ENCODE measurements around the gene IMMP2L. TPM values are rescaled to one million over a fixed set of nuclear protein-coding genes. Genes with fewer than 3 reads are reported as not detected.

Gene IMMP2L
- total and polyA plus RNA-seq, 4 donors, result 7.3 to 21.1 (median 12.4) TPM

DNA sequence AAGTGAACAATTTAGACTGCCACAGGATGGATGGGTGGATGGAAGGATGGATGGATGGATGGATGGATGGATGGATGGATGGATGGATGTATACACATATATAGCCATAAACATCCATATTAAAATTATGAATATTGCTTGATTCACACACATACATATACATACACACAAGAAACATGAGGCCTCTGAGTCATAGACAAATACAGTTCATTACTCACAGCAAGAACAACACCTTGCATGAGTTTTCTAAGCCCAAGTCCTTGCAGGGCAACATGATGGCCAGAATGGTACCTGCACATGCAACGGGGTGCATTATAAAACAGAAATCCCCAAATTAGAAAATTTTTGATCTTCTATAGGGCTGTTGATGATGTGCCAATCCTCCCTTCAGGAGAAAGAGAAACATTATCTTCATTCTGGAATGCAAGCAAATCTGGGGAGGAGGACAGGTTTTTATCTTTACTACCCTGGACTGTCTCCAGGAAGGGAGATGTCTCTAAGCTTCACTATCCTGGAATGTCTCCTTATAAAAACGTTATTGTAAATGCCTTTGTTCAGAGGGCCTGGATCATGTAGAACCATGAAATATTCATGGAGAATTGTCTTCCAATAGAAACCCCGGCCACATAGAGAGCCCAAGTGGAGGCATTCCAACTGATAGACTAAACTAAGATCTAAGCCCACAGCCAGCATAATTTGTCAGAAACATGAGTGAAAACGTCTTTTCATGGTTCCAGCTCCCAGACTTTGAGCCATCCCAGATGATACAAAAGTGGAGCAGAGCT is 709.9 kb downstream of the IMMP2L start:
- no peaks in the 10 kb centered on the region for H3K4me1 ChIP-seq (ENCODE audit: control insufficient read depth in 4 of 4, insufficient read depth in 4 of 4, low read length in 3 of 4)
- 71% methylated on average over 4 of the region's 4 CpGs for WGBS
- no peak overlapping the region for H3K27ac ChIP-seq (ENCODE audit: low read depth in 1 of 2, low read length in 2 of 2)
- no peak overlapping the region for H3K4me3 ChIP-seq (ENCODE audit: low read depth in 1 of 3, low read length in 3 of 3)
- DNase-seq (ENCODE audit: low spot score), result no peak
- H3K27me3 ChIP-seq (ENCODE audit: control insufficient read depth in 4 of 4, insufficient read depth in 4 of 4, low read length in 3 of 4), result no peaks in the 10 kb centered on the region
- no peak overlapping the region for H3K9ac ChIP-seq (ENCODE audit: low read depth in 1 of 2, low read length in 2 of 2)
- TF ChIP-seq, protein P1, sequence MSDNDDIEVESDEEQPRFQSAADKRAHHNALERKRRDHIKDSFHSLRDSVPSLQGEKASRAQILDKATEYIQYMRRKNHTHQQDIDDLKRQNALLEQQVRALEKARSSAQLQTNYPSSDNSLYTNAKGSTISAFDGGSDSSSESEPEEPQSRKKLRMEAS (IDR thresholded peaks at IDR 0.05), result no peak
- no peak for TF ChIP-seq HNF4A (conservative IDR thresholded peaks at IDR 0.05)
- TF ChIP-seq JUND (IDR thresholded peaks at IDR 0.05), result no peak
- no peak for TF ChIP-seq RXRA (IDR thresholded peaks at IDR 0.05)
- no peak for TF ChIP-seq EGR1 (IDR thresholded peaks at IDR 0.05; ENCODE audit: low read depth in 2 of 2)
- TF ChIP-seq YY1 (IDR thresholded peaks at IDR 0.05), result no peak
- TF ChIP-seq, protein P2, sequence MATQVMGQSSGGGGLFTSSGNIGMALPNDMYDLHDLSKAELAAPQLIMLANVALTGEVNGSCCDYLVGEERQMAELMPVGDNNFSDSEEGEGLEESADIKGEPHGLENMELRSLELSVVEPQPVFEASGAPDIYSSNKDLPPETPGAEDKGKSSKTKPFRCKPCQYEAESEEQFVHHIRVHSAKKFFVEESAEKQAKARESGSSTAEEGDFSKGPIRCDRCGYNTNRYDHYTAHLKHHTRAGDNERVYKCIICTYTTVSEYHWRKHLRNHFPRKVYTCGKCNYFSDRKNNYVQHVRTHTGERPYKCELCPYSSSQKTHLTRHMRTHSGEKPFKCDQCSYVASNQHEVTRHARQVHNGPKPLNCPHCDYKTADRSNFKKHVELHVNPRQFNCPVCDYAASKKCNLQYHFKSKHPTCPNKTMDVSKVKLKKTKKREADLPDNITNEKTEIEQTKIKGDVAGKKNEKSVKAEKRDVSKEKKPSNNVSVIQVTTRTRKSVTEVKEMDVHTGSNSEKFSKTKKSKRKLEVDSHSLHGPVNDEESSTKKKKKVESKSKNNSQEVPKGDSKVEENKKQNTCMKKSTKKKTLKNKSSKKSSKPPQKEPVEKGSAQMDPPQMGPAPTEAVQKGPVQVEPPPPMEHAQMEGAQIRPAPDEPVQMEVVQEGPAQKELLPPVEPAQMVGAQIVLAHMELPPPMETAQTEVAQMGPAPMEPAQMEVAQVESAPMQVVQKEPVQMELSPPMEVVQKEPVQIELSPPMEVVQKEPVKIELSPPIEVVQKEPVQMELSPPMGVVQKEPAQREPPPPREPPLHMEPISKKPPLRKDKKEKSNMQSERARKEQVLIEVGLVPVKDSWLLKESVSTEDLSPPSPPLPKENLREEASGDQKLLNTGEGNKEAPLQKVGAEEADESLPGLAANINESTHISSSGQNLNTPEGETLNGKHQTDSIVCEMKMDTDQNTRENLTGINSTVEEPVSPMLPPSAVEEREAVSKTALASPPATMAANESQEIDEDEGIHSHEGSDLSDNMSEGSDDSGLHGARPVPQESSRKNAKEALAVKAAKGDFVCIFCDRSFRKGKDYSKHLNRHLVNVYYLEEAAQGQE (IDR thresholded peaks at IDR 0.05), result no peak
- TF ChIP-seq, protein P3, sequence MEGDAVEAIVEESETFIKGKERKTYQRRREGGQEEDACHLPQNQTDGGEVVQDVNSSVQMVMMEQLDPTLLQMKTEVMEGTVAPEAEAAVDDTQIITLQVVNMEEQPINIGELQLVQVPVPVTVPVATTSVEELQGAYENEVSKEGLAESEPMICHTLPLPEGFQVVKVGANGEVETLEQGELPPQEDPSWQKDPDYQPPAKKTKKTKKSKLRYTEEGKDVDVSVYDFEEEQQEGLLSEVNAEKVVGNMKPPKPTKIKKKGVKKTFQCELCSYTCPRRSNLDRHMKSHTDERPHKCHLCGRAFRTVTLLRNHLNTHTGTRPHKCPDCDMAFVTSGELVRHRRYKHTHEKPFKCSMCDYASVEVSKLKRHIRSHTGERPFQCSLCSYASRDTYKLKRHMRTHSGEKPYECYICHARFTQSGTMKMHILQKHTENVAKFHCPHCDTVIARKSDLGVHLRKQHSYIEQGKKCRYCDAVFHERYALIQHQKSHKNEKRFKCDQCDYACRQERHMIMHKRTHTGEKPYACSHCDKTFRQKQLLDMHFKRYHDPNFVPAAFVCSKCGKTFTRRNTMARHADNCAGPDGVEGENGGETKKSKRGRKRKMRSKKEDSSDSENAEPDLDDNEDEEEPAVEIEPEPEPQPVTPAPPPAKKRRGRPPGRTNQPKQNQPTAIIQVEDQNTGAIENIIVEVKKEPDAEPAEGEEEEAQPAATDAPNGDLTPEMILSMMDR (IDR thresholded peaks at IDR 0.05; ENCODE audit: low read depth, low read length, missing input control), result no peak
- no peak for TF ChIP-seq GABPA (IDR thresholded peaks at IDR 0.05 in 1 of 2, conservative IDR thresholded peaks at IDR 0.05 in 1 of 2)
- H3K36me3 ChIP-seq (ENCODE audit: control insufficient read depth in 4 of 4, insufficient read depth in 3 of 4, low read depth in 1 of 4, low read length in 3 of 4), result no peaks in the 10 kb centered on the region
- H3K9me3 ChIP-seq (ENCODE audit: control insufficient read depth in 4 of 4, low read length in 3 of 4), result no peaks in the 10 kb centered on the region

DNA sequence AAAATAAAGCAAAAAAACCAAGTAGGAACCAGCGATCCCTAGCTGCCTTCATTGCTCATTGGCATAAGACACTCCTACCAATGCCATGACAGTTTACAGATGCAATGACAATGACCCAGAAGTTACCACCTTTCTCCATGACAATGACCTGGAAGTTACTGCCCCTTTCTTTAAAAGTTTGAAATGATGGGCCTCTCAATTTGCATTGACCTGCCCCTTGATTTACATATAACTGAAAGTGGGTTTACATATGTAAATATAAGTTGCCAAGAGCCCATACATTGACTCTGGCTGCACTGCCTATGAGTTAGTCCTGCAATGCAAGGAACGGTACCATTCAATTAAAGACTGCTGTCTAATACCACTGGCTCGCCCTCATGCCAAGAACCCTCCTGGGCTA is 712.1 kb downstream of the IMMP2L start:
- Histone ChIP-seq H3K36me3 (ENCODE audit: control insufficient read depth in 4 of 4, insufficient read depth in 3 of 4, low read depth in 1 of 4, low read length in 3 of 4) (no peaks in the 10 kb centered on the region), H3K27me3 (ENCODE audit: control insufficient read depth in 4 of 4, insufficient read depth in 4 of 4, low read length in 3 of 4) (no peaks in the 10 kb centered on the region), H3K4me1 (ENCODE audit: control insufficient read depth in 4 of 4, insufficient read depth in 4 of 4, low read length in 3 of 4) (no peaks in the 10 kb centered on the region), H3K27ac (ENCODE audit: low read depth in 1 of 2, low read length in 2 of 2) (no peak overlapping the region), H3K9me3 (ENCODE audit: control insufficient read depth in 4 of 4, low read length in 3 of 4) (no peaks in the 10 kb centered on the region), H3K9ac (ENCODE audit: low read depth in 1 of 2, low read length in 2 of 2) (no peak overlapping the region), H3K4me3 (ENCODE audit: low read depth in 1 of 3, low read length in 3 of 3) (no peak overlapping the region)
- TF ChIP-seq HNF4A (conservative IDR thresholded peaks at IDR 0.05) (no peak), SP1 (IDR thresholded peaks at IDR 0.05) (no peak), HNF4G (IDR thresholded peaks at IDR 0.05) (no peak), RXRA (IDR thresholded peaks at IDR 0.05) (no peak), JUND (IDR thresholded peaks at IDR 0.05) (no peak), TAF1 (conservative IDR thresholded peaks at IDR 0.05) (no peak), GABPA (IDR thresholded peaks at IDR 0.05 in 1 of 2, conservative IDR thresholded peaks at IDR 0.05 in 1 of 2) (no peak), YY1 (IDR thresholded peaks at IDR 0.05) (no peak), EGR1 (IDR thresholded peaks at IDR 0.05; ENCODE audit: low read depth in 2 of 2) (no peak), FOXA2 (IDR thresholded peaks at IDR 0.05) (no peak)
- TF ChIP-seq, protein P1 (IDR thresholded peaks at IDR 0.05), result no peak
- TF ChIP-seq, protein P2 (IDR thresholded peaks at IDR 0.05), result no peak
- TF ChIP-seq, protein P4, sequence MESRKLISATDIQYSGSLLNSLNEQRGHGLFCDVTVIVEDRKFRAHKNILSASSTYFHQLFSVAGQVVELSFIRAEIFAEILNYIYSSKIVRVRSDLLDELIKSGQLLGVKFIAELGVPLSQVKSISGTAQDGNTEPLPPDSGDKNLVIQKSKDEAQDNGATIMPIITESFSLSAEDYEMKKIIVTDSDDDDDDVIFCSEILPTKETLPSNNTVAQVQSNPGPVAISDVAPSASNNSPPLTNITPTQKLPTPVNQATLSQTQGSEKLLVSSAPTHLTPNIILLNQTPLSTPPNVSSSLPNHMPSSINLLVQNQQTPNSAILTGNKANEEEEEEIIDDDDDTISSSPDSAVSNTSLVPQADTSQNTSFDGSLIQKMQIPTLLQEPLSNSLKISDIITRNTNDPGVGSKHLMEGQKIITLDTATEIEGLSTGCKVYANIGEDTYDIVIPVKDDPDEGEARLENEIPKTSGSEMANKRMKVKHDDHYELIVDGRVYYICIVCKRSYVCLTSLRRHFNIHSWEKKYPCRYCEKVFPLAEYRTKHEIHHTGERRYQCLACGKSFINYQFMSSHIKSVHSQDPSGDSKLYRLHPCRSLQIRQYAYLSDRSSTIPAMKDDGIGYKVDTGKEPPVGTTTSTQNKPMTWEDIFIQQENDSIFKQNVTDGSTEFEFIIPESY (IDR thresholded peaks at IDR 0.05), result no peak
- DNase-seq (ENCODE audit: low spot score), result no peak
- 96% methylated on average over 3 of the region's 3 CpGs for WGBS

Data from liver (tissue), 9 donors.